ENCODE data around the gene PRDM16. TPM values are rescaled to one million over a fixed set of nuclear protein-coding genes. Genes with fewer than 3 reads are reported as not detected.

Gene PRDM16
- total RNA-seq, 1 experiment from 2014 or later = 0.95 TPM

- H3K9me3 ChIP-seq = no peaks in the 10 kb centered on the region
- H3K27me3 ChIP-seq = no peaks in the 10 kb centered on the region
- no peak overlapping the region for H3K4me3 ChIP-seq
- no peaks in the 10 kb centered on the region for H3K36me3 ChIP-seq
- no peak for DNase-seq
Observed at GRCh38 chr1:3194760-3195479, 125.9 kb downstream of the PRDM16 start.

GRCh38 chr1:3195480-3195815 lies 126.4 kb downstream of the PRDM16 start:
- H3K4me3 ChIP-seq = no peak overlapping the region
- H3K36me3 ChIP-seq = no peaks in the 10 kb centered on the region
- no peak for DNase-seq
- no peaks in the 10 kb centered on the region for H3K9me3 ChIP-seq
- H3K27me3 ChIP-seq = no peaks in the 10 kb centered on the region

GRCh38 chr1:3195966-3196515 lies 127.0 kb downstream of the PRDM16 start:
- no peak for DNase-seq
- Histone ChIP-seq H3K4me3 (no peak overlapping the region), H3K27me3 (no peaks in the 10 kb centered on the region), H3K9me3 (no peaks in the 10 kb centered on the region), H3K36me3 (no peaks in the 10 kb centered on the region)

GRCh38 chr1:3196577-3197245 lies 127.7 kb downstream of the PRDM16 start:
- Histone ChIP-seq H3K27me3 (no peaks in the 10 kb centered on the region), H3K4me3 (no peak overlapping the region), H3K36me3 (no peaks in the 10 kb centered on the region), H3K9me3 (no peaks in the 10 kb centered on the region)
- no peak for DNase-seq

GRCh38 chr1:3197781-3198316 lies 128.8 kb downstream of the PRDM16 start:
- Histone ChIP-seq H3K36me3 (no peaks in the 10 kb centered on the region), H3K4me3 (no peak overlapping the region), H3K27me3 (no peaks in the 10 kb centered on the region), H3K9me3 (no peaks in the 10 kb centered on the region)
- no peak for DNase-seq

- Histone ChIP-seq H3K4me3 (no peak overlapping the region), H3K36me3 (no peaks in the 10 kb centered on the region), H3K27me3 (no peaks in the 10 kb centered on the region), H3K9me3 (no peaks in the 10 kb centered on the region)
- DNase-seq = no peak
Observed at GRCh38 chr1:3198371-3199271, 129.6 kb downstream of the PRDM16 start.

- no peaks in the 10 kb centered on the region for H3K9me3 ChIP-seq
- no peaks in the 10 kb centered on the region for H3K36me3 ChIP-seq
- no peak for DNase-seq
- H3K4me3 ChIP-seq = no peak overlapping the region
- H3K27me3 ChIP-seq = no peaks in the 10 kb centered on the region
Observed at GRCh38 chr1:3204725-3205124, 135.7 kb downstream of the PRDM16 start.

- H3K36me3 ChIP-seq = no peaks in the 10 kb centered on the region
- DNase-seq = no peak
- no peaks in the 10 kb centered on the region for H3K27me3 ChIP-seq
- H3K4me3 ChIP-seq = no peak overlapping the region
- no peaks in the 10 kb centered on the region for H3K9me3 ChIP-seq
Observed at GRCh38 chr1:3205815-3206214, 136.8 kb downstream of the PRDM16 start.

GRCh38 chr1:3206696-3207095 lies 137.7 kb downstream of the PRDM16 start:
- H3K36me3 ChIP-seq = no peaks in the 10 kb centered on the region
- H3K27me3 ChIP-seq = no peaks in the 10 kb centered on the region
- no peaks in the 10 kb centered on the region for H3K9me3 ChIP-seq
- DNase-seq = no peak
- no peak overlapping the region for H3K4me3 ChIP-seq

- H3K9me3 ChIP-seq = no peaks in the 10 kb centered on the region
- H3K4me3 ChIP-seq = no peak overlapping the region
- no peak for DNase-seq
- no peaks in the 10 kb centered on the region for H3K36me3 ChIP-seq
- H3K27me3 ChIP-seq = no peaks in the 10 kb centered on the region
Observed at GRCh38 chr1:3207217-3207848, 138.3 kb downstream of the PRDM16 start.

- Histone ChIP-seq H3K9me3 (no peaks in the 10 kb centered on the region), H3K27me3 (no peaks in the 10 kb centered on the region), H3K4me3 (no peak overlapping the region), H3K36me3 (no peaks in the 10 kb centered on the region)
- DNase-seq = no peak
Observed at GRCh38 chr1:3208819-3209200, 139.8 kb downstream of the PRDM16 start.

GRCh38 chr1:3209201-3209600 lies 140.2 kb downstream of the PRDM16 start:
- DNase-seq = no peak

GRCh38 chr1:3211582-3212375 lies 142.8 kb downstream of the PRDM16 start:
- no peak overlapping the region for H3K4me3 ChIP-seq
- no peaks in the 10 kb centered on the region for H3K36me3 ChIP-seq

More at GRCh38 chr1:3209201-3209600, 140.2 kb downstream of the PRDM16 start:
- Histone ChIP-seq H3K36me3 (no peaks in the 10 kb centered on the region), H3K4me3 (no peak overlapping the region), H3K9me3 (no peaks in the 10 kb centered on the region), H3K27me3 (no peaks in the 10 kb centered on the region)

GRCh38 chr1:3212453-3213355 lies 143.7 kb downstream of the PRDM16 start:
- Histone ChIP-seq H3K4me3 (no peak overlapping the region), H3K9me3 (no peaks in the 10 kb centered on the region), H3K36me3 (no peaks in the 10 kb centered on the region), H3K27me3 (no peaks in the 10 kb centered on the region)
- DNase-seq = no peak

More at GRCh38 chr1:3211582-3212375, 142.8 kb downstream of the PRDM16 start:
- no peaks in the 10 kb centered on the region for H3K27me3 ChIP-seq
- no peak for DNase-seq
- no peaks in the 10 kb centered on the region for H3K9me3 ChIP-seq

GRCh38 chr1:3213730-3214129 lies 144.7 kb downstream of the PRDM16 start:
- Histone ChIP-seq H3K36me3 (no peaks in the 10 kb centered on the region), H3K4me3 (no peak overlapping the region), H3K9me3 (no peaks in the 10 kb centered on the region), H3K27me3 (no peaks in the 10 kb centered on the region)
- no peak for DNase-seq

Measured in MG63 (cell line).